HUDEP-2 (cell line): ENCODE results near the gene MAN2B2.
A peak's percentile ranks its signal among the peaks of the same experiment; 100 is the strongest.
"Not testable (repeated sequence)": the region's sequence is repeated elsewhere in the genome, so short reads cannot be mapped to it uniquely, and the experiment has no call there.

Experiments used
- DNase-seq, 76 experiments: peaks; one replicate each; lab custom pipeline; 2025; ENCODE audit not compliant: unreplicated experiment in 76 of 76; lab: John Stamatoyannopoulos, UW

The MAN2B2 gene

DNA sequence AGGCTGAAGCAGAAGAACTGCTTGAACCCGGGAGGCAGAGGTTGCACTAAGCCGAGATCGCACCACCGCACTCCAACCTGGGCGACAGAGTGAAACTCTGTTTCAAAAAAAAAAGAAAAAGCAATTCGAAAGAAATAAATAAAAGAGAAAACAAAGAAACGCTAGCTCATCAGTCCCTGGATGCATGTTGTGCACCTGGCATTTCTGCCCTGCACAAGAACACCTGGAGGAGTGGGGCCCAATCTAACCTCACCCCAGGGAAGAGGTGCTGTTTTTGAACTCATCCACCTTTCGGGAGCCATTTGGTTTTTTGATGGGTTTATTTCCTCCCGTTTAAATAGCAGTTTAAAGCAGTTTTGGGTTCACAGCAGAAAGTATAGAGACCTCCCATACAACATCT, 59.8 kb downstream of the MAN2B2 start:
- no peak for DNase-seq

DNA sequence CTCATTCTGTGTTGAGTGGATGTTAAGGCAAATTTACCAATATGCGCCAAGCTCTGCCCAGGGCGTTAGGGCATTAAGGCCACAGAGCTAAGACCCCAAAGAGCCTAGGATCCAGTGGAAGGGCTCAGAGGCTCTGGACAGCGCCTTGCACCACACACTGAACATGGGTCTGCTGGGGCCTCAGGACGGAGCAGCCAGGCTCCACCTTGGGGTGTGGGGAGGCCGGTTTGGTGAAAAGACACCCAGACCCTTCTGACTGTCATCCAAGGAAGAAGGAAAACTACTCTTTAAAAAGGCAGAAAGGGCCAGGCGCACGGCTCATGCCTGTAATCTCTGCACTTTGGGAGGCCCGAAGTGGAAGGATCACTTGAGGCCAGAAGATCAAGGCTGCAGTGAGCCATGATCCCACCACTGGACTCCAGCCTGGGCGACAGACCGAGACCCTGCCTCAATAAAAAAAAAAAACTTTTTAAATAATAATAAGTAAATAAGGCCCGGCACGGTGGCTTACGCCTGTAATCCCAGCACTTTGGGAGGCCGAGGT, 64.2 kb downstream of the MAN2B2 start:
- DNase-seq = no peak

- DNase-seq = peak in 74 of 76 experiments; percentile 14 to 90 (median 82)
Observed at GRCh38 chr4:6640292-6641163, 65.5 kb downstream of the MAN2B2 start, which contains the start of gene MRFAP1. TSS of gene MRFAP1 (plus strand) at chr4:6640685. CDS start at chr4:6640863, 178 bp downstream.

GRCh38 chr4:6641164-6641970, 66.4 kb downstream of the MAN2B2 start:
- DNase-seq = peak in 26 of 76 experiments; percentile 2 to 52 (median 15)

GRCh38 chr4:6641971-6642320, 67.0 kb downstream of the MAN2B2 start:
- DNase-seq = no peak

- DNase-seq = no peak
Observed at GRCh38 chr4:6643141-6643847, 68.3 kb downstream of the MAN2B2 start.

GRCh38 chr4:6644792-6645530, 70.0 kb downstream of the MAN2B2 start:
- no peak for DNase-seq

GRCh38 chr4:6647169-6647568, 72.2 kb downstream of the MAN2B2 start:
- no peak for DNase-seq

DNA sequence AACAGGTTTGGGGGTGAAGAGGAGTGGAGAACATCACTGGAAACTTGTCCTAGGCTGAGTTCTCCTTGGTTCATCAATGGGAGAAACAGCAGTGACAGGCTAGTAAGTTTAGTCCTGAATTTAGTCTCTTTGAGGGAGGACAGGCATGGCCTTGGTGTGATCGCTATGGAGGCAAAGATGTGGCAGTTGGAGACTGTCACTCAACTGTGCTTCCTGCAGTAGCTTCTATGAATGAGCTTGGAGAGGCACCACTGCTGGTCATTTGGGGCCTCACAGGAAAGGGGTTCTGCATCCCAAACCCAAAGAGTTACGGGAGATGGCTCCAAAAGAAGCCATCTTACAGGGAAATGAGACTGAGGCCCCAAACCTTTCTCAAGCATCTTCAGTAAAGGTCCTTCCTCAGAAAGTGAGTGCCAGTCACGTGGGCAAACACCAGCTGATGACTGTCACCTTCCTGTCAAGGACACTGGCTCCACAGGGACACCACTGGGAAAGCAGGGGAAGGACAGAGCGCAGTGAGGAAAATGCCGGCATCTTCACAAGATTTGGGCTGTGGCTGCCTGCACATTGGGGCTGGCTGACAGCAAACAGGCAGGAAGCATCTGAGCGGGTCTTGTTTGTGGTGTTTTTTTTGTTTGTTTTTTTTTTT, 72.7 kb downstream of the MAN2B2 start:
- no peak for DNase-seq

- no peak for DNase-seq
Observed at GRCh38 chr4:6649216-6649615, 74.2 kb downstream of the MAN2B2 start.

- DNase-seq = not testable (repeated sequence)
Observed at GRCh38 chr4:6654211-6654610, 79.2 kb downstream of the MAN2B2 start.

GRCh38 chr4:6655291-6655690, 80.3 kb downstream of the MAN2B2 start:
- not testable (repeated sequence) for DNase-seq

DNA sequence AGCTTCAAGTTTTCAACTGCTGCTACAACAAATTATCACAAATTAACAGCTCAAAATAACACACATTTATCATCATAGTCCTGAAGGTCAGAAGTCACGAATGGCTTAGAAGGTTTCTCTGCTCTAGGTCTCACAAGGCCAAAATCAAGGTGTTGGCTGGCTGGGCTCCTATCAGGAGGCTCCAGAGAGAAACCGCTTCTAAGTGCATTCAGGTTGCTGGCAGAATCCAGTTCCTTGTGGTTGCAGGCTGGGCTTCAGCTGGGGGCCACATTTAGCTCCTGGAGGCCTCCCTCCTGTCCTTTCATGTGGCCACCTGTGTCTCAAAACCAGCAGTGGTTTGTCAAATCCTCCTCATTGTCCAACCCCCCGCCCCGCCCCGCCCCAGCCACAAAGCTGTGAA, 80.9 kb downstream of the MAN2B2 start:
- DNase-seq = peak in 1 of 76 experiments; percentile 9

DNA sequence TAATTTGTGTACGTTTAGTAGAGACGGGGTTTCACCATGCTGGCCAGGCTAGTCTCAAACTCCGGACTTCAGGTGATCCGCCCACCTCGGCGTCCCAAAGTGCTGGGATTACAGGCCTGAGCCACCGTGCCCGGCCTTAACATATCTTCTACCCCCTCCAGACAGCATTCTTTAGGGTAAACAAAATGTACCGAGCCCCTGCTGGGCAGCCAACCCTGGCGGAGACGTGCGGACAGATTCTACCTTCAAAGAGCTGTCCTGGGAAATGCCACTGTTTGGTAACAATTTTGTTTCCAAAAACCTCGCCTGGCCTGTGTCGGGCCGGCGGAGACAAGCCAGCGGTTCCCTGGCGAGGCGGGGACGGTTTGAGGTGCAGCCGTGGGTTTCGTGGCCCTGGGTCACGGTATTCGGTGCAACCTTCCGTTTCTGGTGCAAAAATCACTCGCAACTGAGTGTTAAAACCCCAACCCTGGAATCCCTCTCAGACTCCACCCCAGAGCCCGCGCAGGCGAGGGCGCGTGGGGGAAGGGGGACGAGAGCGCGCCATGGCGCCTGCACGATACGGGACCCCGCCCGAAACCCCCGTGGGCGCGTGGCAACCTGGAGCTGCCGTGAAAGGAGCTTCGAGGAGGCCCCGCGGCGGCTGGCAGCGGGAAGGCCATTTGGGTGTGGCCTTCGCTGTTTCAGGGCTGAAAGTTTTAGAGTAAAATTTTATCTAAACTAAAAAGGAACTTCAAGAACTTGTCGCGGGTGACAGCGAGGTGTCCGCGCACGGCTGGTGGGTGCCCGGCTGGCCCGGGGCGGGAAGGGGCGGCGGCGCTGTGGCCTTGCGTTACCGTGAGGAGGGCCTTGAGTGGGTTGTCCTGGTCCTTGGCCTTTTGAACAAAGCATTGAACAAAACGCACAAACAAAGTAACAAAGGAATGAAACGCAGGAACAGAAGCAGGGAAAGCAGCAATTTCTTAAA, 82.5 kb downstream of the MAN2B2 start:
- no peak for DNase-seq

DNA sequence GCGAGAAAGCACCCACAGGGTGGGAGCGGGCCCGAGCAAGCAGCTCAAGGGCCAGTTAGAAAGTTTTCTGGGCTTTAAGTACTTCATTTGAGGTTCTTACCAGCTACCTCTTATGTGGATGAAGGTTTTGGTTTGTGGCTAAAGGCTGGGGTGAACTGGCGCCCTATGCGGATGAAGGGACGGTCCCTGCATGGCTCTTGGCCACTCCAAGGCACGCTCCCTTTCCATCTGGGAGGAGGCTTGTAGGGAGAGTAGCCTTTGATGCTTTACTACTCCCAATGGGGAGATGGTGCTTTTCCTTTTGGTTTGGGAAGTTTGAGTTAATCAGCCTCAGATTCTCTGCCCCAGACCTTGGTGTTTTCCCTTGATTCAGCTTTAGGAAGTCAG, 83.2 kb downstream of the MAN2B2 start:
- DNase-seq = no peak

DNA sequence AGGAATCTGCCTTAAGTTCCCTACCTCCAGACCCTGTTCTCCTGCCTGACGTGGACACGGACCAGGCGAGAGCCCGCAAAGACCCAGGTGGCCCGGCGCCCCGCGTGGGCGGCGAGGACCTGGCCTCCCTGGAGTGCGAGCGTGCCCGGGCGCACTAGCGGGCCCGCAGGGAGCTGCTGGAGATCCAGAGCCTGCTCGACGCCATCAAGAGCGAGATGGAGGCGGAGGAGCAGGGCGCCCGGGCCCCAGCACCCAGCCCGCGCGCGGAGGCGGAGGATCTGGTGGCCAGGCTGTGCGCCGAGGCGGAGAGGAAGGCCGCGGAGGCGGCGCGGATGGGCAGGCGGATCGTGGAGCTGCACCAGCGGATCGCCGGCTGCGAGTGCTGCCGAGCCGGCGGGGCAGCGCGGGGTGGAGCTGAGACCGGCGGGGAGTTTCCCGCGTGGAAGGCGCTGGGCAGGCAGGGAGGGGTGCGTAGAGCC, 83.6 kb downstream of the MAN2B2 start:
- DNase-seq = no peak

DNA sequence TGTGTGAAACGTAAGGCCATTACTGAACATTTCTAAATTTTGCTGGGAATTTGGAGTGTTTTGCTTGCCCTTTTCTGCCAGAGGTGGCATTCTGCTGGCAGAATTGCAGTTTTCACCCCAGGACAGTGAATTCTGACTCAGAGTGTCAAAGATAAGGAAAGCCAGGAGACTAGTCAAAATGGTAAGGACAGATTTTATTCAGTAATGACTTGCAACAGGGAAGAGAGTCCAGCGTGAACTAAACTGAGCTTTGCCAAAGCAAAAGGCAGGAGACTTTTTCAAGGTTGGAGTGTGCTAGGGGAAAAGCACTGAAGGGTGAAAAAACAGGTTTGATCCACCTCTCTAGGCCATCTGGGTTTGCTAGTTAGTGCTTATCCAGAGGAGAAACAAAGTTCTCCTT, 84.9 kb downstream of the MAN2B2 start:
- no peak for DNase-seq

DNA sequence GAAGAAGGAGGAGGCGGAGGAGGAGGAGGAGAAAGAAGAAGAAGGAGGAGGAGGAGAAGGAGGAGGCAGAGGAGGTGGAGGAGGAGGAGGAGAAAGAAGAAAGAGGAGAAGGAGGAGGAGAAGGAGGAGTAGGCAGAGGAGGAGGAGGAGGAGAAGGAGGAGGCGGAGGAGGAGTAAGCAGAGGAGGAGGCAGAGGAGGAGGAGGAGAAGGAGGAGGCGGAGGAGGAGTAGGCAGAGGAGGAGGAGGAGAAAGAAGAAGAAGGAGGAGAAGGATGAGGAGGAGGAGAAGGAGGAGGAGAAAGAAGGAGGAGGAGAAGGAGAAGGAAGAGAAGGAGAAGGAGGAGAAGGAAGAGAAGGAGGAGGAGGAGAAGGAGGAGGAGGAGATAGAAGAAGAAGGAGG, 85.4 kb downstream of the MAN2B2 start:
- DNase-seq = no peak
